ENCODE measurements around the gene DCAF6. TPM values are rescaled to one million over a fixed set of nuclear protein-coding genes. Genes with fewer than 3 reads are reported as not detected.

The DCAF6 gene
- total RNA-seq, 4 donors from 2014 or later = 31.9 to 57.7 (median 50.4) TPM

- no peak overlapping the region for H3K4me3 ChIP-seq (ENCODE audit: low read depth, poor library complexity, severe bottlenecking)
- TF ChIP-seq POLR2A (IDR thresholded peaks at IDR 0.05) = no peak
- TF ChIP-seq CTCF (IDR thresholded peaks at IDR 0.05) = no peak
- intact Hi-C loops (cut with DNase I; ENCODE audit: low total_unique reads) = no loop called here
- WGBS, 2 donors = 28 to 50% methylated on average over 8 of the region's 8 CpGs
- DNase-seq (ENCODE audit: low spot score in 2 of 2) = no peak
These were observed 25.1 kb upstream of the DCAF6 start for GRCh38 chr1:167911413-167911812.

GRCh38 chr1:167912294-167912693, 24.2 kb upstream of the DCAF6 start:
- TF ChIP-seq POLR2A (IDR thresholded peaks at IDR 0.05) (no peak), CTCF (IDR thresholded peaks at IDR 0.05) (no peak)
- H3K4me3 ChIP-seq (ENCODE audit: low read depth, poor library complexity, severe bottlenecking) = no peak overlapping the region
- intact Hi-C loops (cut with DNase I; ENCODE audit: low total_unique reads) = no loop called here
- no peak for DNase-seq (ENCODE audit: low spot score in 2 of 2)
- 75 to 85% methylated on average over 7 of the region's 7 CpGs for WGBS, 2 donors

- 89 to 92% methylated on average over 9 of the region's 9 CpGs for WGBS, 2 donors
- no peak for TF ChIP-seq CTCF (IDR thresholded peaks at IDR 0.05)
- TF ChIP-seq POLR2A (IDR thresholded peaks at IDR 0.05) = no peak
- no peak within 1 kb of the TSS for H3K4me3 ChIP-seq (ENCODE audit: low read depth, poor library complexity, severe bottlenecking)
- intact Hi-C loops (cut with DNase I; ENCODE audit: low total_unique reads) = no loop called here
- DNase-seq (ENCODE audit: low spot score in 2 of 2) = no peak
These were observed 22.5 kb upstream of the DCAF6 start, which contains the start of gene ADCY10 for GRCh38 chr1:167913895-167914496. Gene ADCY10, minus strand, starts transcription at chr1:167914134. Its CDS starts 8,994 bp downstream, at chr1:167905140.

- intact Hi-C loops (cut with DNase I; ENCODE audit: low total_unique reads) = no loop called here
- TF ChIP-seq CTCF (IDR thresholded peaks at IDR 0.05) = no peak
- TF ChIP-seq POLR2A (IDR thresholded peaks at IDR 0.05) = no peak
- no peak for DNase-seq (ENCODE audit: low spot score in 2 of 2)
- no peak overlapping the region for H3K4me3 ChIP-seq (ENCODE audit: low read depth, poor library complexity, severe bottlenecking)
- WGBS, 2 donors = 98% methylated on average over 8 of the region's 8 CpGs
These were observed 20.9 kb upstream of the DCAF6 start for GRCh38 chr1:167915569-167915968.

GRCh38 chr1:167916766-167917511, 19.5 kb upstream of the DCAF6 start:
- TF ChIP-seq POLR2A (IDR thresholded peaks at IDR 0.05) = no peak
- no peak for TF ChIP-seq CTCF (IDR thresholded peaks at IDR 0.05)
- 97 to 100% methylated on average over 6 of the region's 6 CpGs for WGBS, 2 donors
- no peak overlapping the region for H3K4me3 ChIP-seq (ENCODE audit: low read depth, poor library complexity, severe bottlenecking)
- no peak for DNase-seq (ENCODE audit: low spot score in 2 of 2)
- intact Hi-C loops (cut with DNase I; ENCODE audit: low total_unique reads) = no loop called here

Data from lower leg skin (tissue), 4 donors.